HEK293 (cell line): Measurements from ENCODE around the gene KRTAP2-3.

Experiments used
- ZNF24 ChIP-seq: fragments of 450-650 bp; formaldehyde crosslinking; IDR thresholded peaks from 2 replicates; pipeline ENCODE4 v1.5.1; 2016; ENCODE audit warnings: missing biosample characterization, missing genetic modification characterization
- ZNF274 ChIP-seq, 2 experiments: fragments of 200-500 bp in 1 of 2; fragments of 450-650 bp in 1 of 2; sonication (Bioruptor generic) in 1 of 2; formaldehyde crosslinking in 1 of 2; IDR thresholded peaks; 2 replicates each; pipeline versions ENCODE4 v1.5.1 to v1.6.1; 2014 to 2016; ENCODE audit warnings: borderline replicate concordance in 1 of 2, inconsistent platforms in 1 of 2, low read length in 1 of 2, missing biosample characterization in 1 of 2, missing genetic modification characterization in 1 of 2
- ZNF416 ChIP-seq: fragments of 450-650 bp; formaldehyde crosslinking; IDR thresholded peaks from 2 replicates; pipeline ENCODE4 v1.5.1; 2016; ENCODE audit warnings: missing biosample characterization, missing genetic modification characterization
- TF ChIP-seq, protein P1 (sequence below): fragments of 450-650 bp; formaldehyde crosslinking; IDR thresholded peaks from 2 replicates; pipeline ENCODE4 v1.5.1; 2016; ENCODE audit warnings: missing biosample characterization, missing genetic modification characterization

DNA sequence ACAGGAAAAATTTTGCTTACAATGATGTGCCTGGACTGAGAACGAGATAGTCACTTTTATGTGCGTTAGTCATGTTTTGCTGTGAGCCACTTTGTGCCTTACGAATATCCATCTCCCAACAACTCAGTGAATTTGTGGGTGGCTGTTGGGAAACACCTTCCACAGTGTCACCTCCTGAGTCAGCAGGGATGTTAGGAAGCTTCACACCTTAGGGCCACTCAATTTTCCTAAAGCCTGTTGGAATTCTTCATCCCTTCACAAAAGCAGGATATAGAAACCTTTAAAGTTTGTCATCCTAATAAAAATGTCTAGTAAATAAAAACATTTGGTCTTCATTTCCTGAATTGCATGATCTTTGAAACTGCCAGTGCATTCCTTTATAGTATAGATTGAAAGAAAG lies 46.7 kb downstream of the KRTAP2-3 start:
- TF ChIP-seq, protein P1, sequence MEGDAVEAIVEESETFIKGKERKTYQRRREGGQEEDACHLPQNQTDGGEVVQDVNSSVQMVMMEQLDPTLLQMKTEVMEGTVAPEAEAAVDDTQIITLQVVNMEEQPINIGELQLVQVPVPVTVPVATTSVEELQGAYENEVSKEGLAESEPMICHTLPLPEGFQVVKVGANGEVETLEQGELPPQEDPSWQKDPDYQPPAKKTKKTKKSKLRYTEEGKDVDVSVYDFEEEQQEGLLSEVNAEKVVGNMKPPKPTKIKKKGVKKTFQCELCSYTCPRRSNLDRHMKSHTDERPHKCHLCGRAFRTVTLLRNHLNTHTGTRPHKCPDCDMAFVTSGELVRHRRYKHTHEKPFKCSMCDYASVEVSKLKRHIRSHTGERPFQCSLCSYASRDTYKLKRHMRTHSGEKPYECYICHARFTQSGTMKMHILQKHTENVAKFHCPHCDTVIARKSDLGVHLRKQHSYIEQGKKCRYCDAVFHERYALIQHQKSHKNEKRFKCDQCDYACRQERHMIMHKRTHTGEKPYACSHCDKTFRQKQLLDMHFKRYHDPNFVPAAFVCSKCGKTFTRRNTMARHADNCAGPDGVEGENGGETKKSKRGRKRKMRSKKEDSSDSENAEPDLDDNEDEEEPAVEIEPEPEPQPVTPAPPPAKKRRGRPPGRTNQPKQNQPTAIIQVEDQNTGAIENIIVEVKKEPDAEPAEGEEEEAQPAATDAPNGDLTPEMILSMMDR (tag by site-specific recombination): no peak
- TF ChIP-seq ZNF24 (no peak), ZNF416 (no peak), ZNF274 (IDR thresholded peaks at IDR 0.05; ENCODE audit: low read length) (no peak), ZNF274 (tag by site-specific recombination; IDR thresholded peaks at IDR 0.05; ENCODE audit: borderline replicate concordance) (no peak)
